Measurements from ENCODE around the gene POU5F2.

Gene POU5F2

GRCh38 chr5:93716453-93716852, 24.9 kb downstream of the POU5F2 start:
- DNase-seq (ENCODE audit: low read depth, low spot score) = no peak

- no peak for DNase-seq (ENCODE audit: low read depth, low spot score)
Observed at GRCh38 chr5:93715761-93716160, 25.6 kb downstream of the POU5F2 start.

GRCh38 chr5:93715327-93715726, 26.1 kb downstream of the POU5F2 start:
- DNase-seq (ENCODE audit: low read depth, low spot score) = no peak

- no peak for DNase-seq (ENCODE audit: low read depth, low spot score)
Observed at GRCh38 chr5:93708442-93708841, 33.0 kb downstream of the POU5F2 start.

- no peak for DNase-seq (ENCODE audit: low read depth, low spot score)
Observed at GRCh38 chr5:93705896-93706295, 35.5 kb downstream of the POU5F2 start.

- no peak for DNase-seq (ENCODE audit: low read depth, low spot score)
Observed at GRCh38 chr5:93704996-93705395, 36.4 kb downstream of the POU5F2 start.

GRCh38 chr5:93691997-93692396, 49.4 kb downstream of the POU5F2 start:
- DNase-seq (ENCODE audit: low read depth, low spot score) = no peak

Measured in activated CD4-positive, CD25-positive, alpha-beta regulatory T cell treated with anti-CD3 and anti-CD28 coated beads, Interleukin-2, amount 50 U/mL, for 16 hours (primary cell).